Uterus (tissue), 4 donors: Measurements from ENCODE around the gene RBM47. TPM values are rescaled to one million over a fixed set of nuclear protein-coding genes. Genes with fewer than 3 reads are reported as not detected.
"Not testable (repeated sequence)": the region's sequence is repeated elsewhere in the genome, so short reads cannot be mapped to it uniquely, and the experiment has no call there.

ENCODE experiments used
- DNase-seq, 2 donors: peaks; one replicate each; pipeline ENCODE4 v3.0.0-alpha.2; 2019 to 2020
- H3K27ac ChIP-seq, 2 donors: fragments of 200-600 bp; sonication (generic); 1 replicate in 1 of 2; 2 replicates in 1 of 2; pipeline ENCODE4 v1.5.1; 2016 to 2018
- H3K27me3 ChIP-seq, 2 donors: fragments of 200-600 bp; sonication (generic); one replicate each; pipeline ENCODE4 v1.5.1; 2018 to 2019; ENCODE audit warnings: control low read depth in 1 of 2
- H3K36me3 ChIP-seq, 2 donors: fragments of 200-600 bp; sonication (generic); one replicate each; pipeline ENCODE4 v1.5.1; 2019; ENCODE audit warnings: control low read depth in 1 of 2
- H3K4me1 ChIP-seq, 2 donors: fragments of 200-600 bp; sonication (generic); one replicate each; pipeline ENCODE4 v1.5.1; 2018 to 2019; ENCODE audit warnings: control low read depth in 1 of 2
- H3K4me3 ChIP-seq, 2 donors: fragments of 200-600 bp; sonication (generic); 1 replicate in 1 of 2; 2 replicates in 1 of 2; pipeline ENCODE4 v1.5.1; 2018 to 2019; ENCODE audit warnings: mild to moderate bottlenecking in 1 of 2
- H3K9me3 ChIP-seq, 2 donors: fragments of 200-600 bp; sonication (generic); one replicate each; pipeline ENCODE4 v1.5.1; 2019; ENCODE audit warnings: control low read depth in 1 of 2
- POLR2A ChIP-seq, 2 donors: fragments of 450-650 bp; IDR thresholded peaks; one replicate each; pipeline ENCODE4 v1.6.1; 2016; ENCODE audit warnings: antibody characterized with exemption in 2 of 2, mild to moderate bottlenecking in 1 of 2, moderate library complexity in 1 of 2
- intact Hi-C: fragments of 100-400 bp; cut with DNase I; formaldehyde crosslinking; loops from one replicate; pipeline ENCODE4 v1.15.1; 2023; ENCODE audit warnings: low total_unique reads
- total RNA-seq, 4 donors: library from RNA; depleted of rRNA in 3 of 4; stranded (reverse); fragments of >200 nt in 3 of 4; gene quantifications; one replicate each; pipeline versions ENCODE4 v1.1.0 to v1.2.4, GENCODE V29; 2014 to 2023
- TF ChIP-seq, protein P1 (sequence below), 4 experiments: fragments of 200-600 bp in 2 of 4; fragments of 450-650 bp in 2 of 4; sonication (generic) in 2 of 4; IDR thresholded peaks; one replicate each; pipeline ENCODE4 v1.5.1; 2016 to 2019; ENCODE audit warnings: antibody characterized with exemption in 4 of 4, mild to moderate bottlenecking in 2 of 4, moderate library complexity in 1 of 4
- donor health status: DM: yes; HTN: yes; CAD: no.

RBM47 gene
- total RNA-seq, 4 donors from 2014 or later: 3.8 to 22.3 (median 6.8) TPM

DNA sequence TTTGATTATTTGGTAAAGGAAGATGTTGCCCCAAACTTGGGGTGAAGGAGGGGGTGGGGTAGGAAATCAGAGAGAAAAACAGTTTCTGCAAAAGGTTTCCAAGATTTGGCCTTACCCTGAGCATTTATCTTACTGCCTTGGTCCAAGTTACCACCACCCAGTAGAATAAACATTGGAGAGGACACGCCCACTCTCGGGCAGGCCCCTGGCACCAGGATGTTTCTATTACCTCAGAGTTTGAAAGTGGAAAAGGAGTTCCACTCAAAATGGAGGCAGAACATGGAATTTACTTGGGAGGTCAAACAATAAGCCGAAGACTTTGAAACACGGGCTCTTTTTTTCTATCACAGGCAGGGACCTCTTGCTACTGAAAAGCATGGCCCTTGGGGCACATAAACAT lies 180.8 kb downstream of the RBM47 start:
- no peaks in the 10 kb centered on the region for H3K27me3 ChIP-seq
- no peak for TF ChIP-seq POLR2A (IDR thresholded peaks at IDR 0.05)
- TF ChIP-seq, protein P1, sequence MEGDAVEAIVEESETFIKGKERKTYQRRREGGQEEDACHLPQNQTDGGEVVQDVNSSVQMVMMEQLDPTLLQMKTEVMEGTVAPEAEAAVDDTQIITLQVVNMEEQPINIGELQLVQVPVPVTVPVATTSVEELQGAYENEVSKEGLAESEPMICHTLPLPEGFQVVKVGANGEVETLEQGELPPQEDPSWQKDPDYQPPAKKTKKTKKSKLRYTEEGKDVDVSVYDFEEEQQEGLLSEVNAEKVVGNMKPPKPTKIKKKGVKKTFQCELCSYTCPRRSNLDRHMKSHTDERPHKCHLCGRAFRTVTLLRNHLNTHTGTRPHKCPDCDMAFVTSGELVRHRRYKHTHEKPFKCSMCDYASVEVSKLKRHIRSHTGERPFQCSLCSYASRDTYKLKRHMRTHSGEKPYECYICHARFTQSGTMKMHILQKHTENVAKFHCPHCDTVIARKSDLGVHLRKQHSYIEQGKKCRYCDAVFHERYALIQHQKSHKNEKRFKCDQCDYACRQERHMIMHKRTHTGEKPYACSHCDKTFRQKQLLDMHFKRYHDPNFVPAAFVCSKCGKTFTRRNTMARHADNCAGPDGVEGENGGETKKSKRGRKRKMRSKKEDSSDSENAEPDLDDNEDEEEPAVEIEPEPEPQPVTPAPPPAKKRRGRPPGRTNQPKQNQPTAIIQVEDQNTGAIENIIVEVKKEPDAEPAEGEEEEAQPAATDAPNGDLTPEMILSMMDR (IDR thresholded peaks at IDR 0.05): no peak
- DNase-seq: no peak
- H3K4me3 ChIP-seq: no peak overlapping the region
- no peak overlapping the region for H3K27ac ChIP-seq
- no peaks in the 10 kb centered on the region for H3K9me3 ChIP-seq
- no peaks in the 10 kb centered on the region for H3K36me3 ChIP-seq
- intact Hi-C loops: no loop called here
- H3K4me1 ChIP-seq: no peaks in the 10 kb centered on the region

DNA sequence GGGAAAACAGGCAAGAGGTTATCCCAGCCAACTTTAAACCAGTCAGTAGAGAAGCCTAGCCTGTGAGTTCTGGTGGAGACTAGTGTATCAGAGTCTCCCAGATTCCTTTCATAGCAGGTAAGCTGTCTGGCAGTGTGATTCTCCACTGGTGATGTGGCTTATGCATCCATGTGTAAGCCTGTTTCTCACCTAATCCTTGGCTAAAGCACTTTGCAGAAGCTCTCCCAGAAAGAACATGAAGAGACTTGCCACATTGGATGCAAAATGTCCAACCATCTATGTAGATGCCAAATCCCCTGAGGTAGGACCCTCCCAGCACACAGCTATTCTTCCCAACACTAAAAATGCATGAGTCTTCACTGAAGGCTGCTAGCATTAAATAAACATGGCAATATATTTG lies 182.8 kb downstream of the RBM47 start:
- no peak for TF ChIP-seq POLR2A (IDR thresholded peaks at IDR 0.05)
- TF ChIP-seq, protein P1 (IDR thresholded peaks at IDR 0.05): no peak
- Histone ChIP-seq H3K9me3 (no peaks in the 10 kb centered on the region), H3K4me1 (no peaks in the 10 kb centered on the region), H3K27ac (no peak overlapping the region), H3K36me3 (no peaks in the 10 kb centered on the region), H3K4me3 (no peak overlapping the region), H3K27me3 (no peaks in the 10 kb centered on the region)
- intact Hi-C loops: no loop called here
- no peak for DNase-seq

DNA sequence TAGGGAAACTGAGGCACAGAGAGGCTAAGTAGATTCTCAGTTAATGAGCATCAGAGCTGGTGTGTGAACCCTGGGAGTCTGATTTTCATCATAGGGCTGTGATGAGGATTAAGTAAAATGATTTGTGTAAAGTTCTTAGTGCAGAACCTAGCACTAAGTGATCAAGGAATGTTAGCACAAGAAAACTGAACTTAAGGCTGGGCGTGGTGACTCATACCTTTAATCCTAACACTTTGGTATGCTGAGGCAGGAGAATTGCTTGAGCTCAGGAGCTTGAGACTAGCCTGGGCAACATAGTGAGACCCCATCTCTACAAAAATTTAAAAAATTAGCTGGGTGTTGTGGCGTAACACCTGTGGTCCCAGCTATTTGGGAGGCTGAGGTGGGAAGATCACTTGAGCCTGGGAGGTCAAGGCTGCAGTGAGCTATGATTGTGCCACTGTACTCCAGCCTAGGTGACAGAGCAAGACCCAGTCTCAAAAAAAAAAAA lies 183.4 kb downstream of the RBM47 start:
- H3K27me3 ChIP-seq, intact Hi-C loops, H3K36me3 ChIP-seq, H3K27ac ChIP-seq, H3K4me3 ChIP-seq, H3K4me1 ChIP-seq, H3K9me3 ChIP-seq, DNase-seq: not testable (repeated sequence)

DNA sequence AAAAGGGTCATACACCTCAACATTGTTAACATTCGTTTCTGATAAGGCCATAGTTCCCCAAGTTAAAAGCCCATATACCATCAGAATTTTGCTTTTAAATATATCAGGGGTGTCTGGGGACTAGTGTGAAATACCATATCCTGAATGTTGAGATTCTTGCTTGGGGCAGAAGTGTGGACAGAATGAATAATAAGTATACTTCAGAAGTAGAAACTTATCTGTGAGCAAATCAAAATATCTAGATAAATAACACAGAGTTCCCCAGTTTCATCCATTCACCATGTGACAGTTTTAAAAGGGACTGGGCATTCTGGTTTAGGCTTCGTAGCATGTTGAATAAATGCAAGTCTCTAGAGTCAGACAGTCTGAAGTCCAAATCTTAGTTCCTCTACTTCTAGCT lies 184.0 kb downstream of the RBM47 start:
- intact Hi-C loops: no loop called here
- TF ChIP-seq POLR2A (IDR thresholded peaks at IDR 0.05): no peak
- TF ChIP-seq, protein P1 (IDR thresholded peaks at IDR 0.05): no peak
- no peaks in the 10 kb centered on the region for H3K27me3 ChIP-seq
- no peak overlapping the region for H3K27ac ChIP-seq
- H3K9me3 ChIP-seq: no peaks in the 10 kb centered on the region
- no peaks in the 10 kb centered on the region for H3K4me1 ChIP-seq
- no peak overlapping the region for H3K4me3 ChIP-seq
- DNase-seq: no peak
- H3K36me3 ChIP-seq: no peaks in the 10 kb centered on the region

DNA sequence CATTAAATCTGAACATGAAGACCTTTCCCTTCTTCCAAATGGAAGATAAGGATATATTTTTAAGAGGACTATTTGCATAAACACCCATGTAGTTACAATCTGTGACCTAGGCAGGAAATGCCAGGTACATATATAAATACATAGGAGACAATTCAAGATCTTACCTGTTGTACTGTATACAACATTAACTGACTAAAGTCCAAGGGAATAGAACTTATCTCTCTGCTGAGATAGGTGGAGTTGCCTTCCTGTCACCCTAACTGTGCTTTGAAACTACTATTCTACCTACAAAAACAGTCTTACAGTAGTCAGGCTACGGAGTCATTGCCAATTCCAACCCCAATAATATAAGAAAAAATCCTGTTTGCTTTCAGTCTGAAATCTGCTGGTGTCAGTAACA lies 188.2 kb downstream of the RBM47 start:
- H3K4me3 ChIP-seq: no peak overlapping the region
- intact Hi-C loops: no loop called here
- no peak overlapping the region for H3K27ac ChIP-seq
- no peak for DNase-seq
- no peaks in the 10 kb centered on the region for H3K36me3 ChIP-seq
- H3K27me3 ChIP-seq: no peaks in the 10 kb centered on the region
- TF ChIP-seq, protein P1 (IDR thresholded peaks at IDR 0.05): no peak
- TF ChIP-seq POLR2A (IDR thresholded peaks at IDR 0.05): no peak
- no peaks in the 10 kb centered on the region for H3K4me1 ChIP-seq
- no peaks in the 10 kb centered on the region for H3K9me3 ChIP-seq

DNA sequence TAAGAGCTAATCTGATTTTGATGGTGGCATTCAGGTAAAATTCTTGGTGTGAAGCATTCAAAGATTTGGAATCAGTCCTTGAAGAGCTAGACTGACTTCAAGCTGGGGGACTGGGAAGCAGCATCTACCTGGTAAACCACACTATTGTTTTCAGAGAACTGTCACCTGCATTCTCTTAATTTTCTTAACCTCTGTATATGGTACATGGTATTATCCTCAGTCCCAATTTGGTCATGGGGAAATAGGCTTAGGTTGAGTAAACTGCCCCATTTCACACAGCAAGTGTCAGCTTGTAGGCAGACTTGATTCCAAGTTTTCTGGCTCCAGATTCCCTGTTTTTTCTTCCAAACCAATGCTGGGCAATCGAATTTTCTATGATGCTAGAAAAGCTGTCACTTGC lies 190.1 kb downstream of the RBM47 start:
- TF ChIP-seq POLR2A (IDR thresholded peaks at IDR 0.05): no peak
- TF ChIP-seq, protein P1 (IDR thresholded peaks at IDR 0.05): no peak
- H3K36me3 ChIP-seq: no peaks in the 10 kb centered on the region
- no peaks in the 10 kb centered on the region for H3K9me3 ChIP-seq
- intact Hi-C loops: no loop called here
- DNase-seq: no peak
- H3K27me3 ChIP-seq: no peaks in the 10 kb centered on the region
- H3K4me1 ChIP-seq: no peaks in the 10 kb centered on the region
- H3K4me3 ChIP-seq: no peak overlapping the region
- no peak overlapping the region for H3K27ac ChIP-seq
